Stimulated activated CD8-positive, alpha-beta memory T cell treated with anti-CD3 and anti-CD28 coated beads, Interleukin-15, amount 100 ng/mL, for 48 hours (primary cell): ENCODE measurements around the gene CLDN4.
"Not testable (repeated sequence)": the region's sequence is repeated elsewhere in the genome, so short reads cannot be mapped to it uniquely, and the experiment has no call there.

Source experiments
- DNase-seq, 2 donors: peaks; one replicate each; pipeline ENCODE4 v3.0.0-alpha.2; 2020; ENCODE audit warnings: low read depth in 2 of 2

Gene CLDN4, protein sequence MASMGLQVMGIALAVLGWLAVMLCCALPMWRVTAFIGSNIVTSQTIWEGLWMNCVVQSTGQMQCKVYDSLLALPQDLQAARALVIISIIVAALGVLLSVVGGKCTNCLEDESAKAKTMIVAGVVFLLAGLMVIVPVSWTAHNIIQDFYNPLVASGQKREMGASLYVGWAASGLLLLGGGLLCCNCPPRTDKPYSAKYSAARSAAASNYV

DNA sequence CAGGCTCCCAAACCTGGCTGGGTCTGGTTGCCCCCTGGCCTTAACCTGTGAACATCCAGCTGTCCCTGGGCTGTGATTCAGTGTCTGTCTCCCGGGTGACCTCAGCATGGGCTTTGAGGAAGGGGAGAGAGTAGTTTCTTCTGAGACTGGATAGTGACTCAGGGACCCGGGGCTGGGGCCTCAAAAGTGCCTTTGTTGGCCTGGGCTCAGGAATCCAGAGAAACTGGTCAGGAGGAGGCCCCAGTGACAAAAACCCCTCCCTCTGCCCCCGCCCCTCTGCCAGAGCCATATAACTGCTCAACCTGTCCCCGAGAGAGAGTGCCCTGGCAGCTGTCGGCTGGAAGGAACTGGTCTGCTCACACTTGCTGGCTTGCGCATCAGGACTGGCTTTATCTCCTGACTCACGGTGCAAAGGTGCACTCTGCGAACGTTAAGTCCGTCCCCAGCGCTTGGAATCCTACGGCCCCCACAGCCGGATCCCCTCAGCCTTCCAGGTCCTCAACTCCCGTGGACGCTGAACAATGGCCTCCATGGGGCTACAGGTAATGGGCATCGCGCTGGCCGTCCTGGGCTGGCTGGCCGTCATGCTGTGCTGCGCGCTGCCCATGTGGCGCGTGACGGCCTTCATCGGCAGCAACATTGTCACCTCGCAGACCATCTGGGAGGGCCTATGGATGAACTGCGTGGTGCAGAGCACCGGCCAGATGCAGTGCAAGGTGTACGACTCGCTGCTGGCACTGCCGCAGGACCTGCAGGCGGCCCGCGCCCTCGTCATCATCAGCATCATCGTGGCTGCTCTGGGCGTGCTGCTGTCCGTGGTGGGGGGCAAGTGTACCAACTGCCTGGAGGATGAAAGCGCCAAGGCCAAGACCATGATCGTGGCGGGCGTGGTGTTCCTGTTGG lies at the start of gene CLDN4:
Gene CLDN4 (plus strand): TSS at position 316 of the 903 bp plus-strand sequence. CDS start 206 bp downstream, at position 522.
- no peak for DNase-seq

DNA sequence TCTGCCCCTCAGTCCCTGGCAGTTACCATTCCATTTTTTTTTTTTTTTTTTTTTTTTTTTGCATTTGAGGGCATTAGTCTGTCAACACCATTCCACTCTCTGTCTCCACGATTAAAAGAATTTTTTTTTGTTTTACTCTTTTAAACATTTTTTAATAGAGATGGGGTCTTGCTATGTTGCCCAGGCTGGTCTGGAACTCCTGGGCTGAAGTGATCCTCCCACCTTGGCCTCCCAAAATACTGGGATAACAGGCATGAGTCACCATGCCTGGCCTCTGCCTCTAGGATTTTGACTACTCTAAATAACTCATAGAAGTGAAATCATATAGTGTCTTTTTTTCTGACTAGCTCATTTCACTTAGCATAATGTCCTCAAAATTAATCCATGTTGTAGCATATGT lies 44.2 kb upstream of the CLDN4 start:
- no peak for DNase-seq

DNA sequence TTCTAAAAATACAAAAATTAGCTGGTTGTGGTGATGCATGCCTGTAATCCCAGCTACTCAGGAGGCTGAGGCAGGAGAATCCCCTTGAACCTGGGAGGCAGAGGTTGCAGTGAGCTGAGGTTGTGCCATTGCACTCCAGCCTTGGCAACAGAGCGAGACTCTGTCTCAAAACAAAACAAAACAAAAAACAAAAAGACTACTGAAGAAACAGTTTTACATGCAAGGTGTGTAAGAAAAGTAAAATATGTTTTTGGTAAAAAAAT lies 43.1 kb upstream of the CLDN4 start:
- not testable (repeated sequence) for DNase-seq

DNA sequence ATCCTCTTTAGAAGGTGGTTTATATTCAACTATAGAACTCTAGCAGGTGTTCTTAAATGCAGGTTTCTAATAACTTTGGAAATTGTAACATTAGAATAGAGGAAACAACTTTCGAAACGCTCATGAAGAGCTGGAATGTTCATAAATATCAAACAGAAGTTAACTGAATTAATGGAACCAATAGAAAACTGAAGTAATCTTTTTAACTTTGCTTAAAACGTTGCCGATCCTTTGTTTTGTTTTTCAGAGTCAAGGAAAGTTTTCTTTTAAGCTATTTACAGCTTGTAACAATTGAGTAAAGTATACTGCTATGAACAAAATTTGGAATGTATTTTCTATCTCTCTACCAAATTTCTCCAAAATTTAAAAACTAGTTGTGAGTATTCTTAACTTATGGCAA lies 41.7 kb upstream of the CLDN4 start:
- DNase-seq, result no peak

DNA sequence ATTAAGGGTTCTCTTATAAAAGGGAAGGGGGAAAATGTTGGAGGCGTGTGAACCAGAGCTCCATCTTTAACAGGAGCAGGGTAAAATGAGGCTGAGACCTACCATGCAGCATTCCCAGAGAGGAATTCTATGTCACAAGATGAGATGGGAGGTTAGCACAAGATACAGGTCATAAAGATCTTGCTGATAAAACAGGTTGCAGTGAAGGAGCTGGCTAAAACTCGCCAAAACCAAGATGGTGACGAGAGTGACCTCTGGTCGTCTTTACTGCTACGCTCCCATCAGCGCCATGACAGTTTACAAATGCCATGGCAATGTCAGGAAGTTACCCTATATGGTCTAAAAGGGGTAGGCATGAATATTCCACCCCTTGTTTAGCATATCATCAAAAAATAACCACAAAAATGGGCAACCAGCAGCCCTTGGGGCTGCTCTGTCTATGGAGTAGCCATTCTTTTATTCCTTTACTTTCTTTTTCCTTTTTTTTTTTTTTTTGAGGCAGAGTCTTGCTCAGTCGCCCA lies 39.6 kb upstream of the CLDN4 start:
- not testable (repeated sequence) for DNase-seq

DNA sequence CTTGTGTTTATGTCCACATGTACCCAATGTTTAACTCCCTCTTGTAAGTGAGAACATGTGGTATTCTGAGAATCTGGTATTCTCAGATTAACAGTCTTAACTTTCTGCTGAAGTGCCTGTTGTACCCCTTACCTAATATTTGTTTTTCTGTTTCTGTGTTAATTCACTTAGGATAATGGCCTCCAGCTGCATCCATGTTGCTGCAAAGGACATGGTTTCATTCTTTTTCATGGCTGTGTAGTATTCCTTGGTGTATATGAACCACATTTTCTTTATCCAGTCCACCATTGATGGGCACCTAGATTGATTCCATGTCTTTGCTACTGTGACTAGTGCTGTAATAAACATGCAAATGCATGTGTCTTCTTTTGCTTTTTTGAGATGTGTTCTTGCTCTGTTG lies 35.6 kb upstream of the CLDN4 start:
- not testable (repeated sequence) for DNase-seq

DNA sequence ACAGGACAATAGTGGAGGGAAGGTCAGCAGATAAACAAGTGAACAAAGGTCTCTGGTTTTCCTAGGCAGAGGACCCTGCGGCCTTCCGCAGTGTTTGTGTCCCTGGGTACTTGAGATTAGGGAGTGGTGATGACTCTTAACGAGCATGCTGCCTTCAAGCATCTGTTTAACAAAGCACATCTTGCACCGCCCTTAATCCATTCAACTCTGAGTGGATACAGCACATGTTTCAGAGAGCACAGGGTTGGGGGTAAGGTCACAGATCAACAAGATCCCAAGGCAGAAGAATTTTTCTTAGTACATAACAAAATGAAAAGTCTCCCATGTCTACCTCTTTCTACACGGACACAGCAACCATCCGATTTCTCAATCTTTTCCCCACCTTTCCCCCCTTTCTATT lies 34.1 kb upstream of the CLDN4 start:
- not testable (repeated sequence) for DNase-seq

DNA sequence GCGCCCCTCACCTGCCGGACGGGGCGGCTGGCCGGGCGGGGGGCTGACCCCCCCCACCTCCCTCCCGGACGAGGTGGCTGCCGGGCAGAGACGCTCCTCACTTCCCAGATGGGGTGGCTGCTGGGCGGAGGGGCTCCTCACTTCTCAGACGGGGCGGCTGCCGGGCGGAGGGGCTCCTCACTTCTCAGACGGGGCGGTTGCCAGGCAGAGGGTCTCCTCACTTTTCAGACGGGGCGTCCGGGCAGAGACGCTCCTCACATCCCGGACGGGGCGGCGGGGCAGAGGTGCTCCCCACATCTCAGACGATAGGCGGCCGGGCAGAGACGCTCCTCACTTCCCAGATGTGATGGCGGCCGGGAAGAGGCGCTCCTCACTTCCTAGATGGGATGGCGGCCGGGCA lies 33.6 kb upstream of the CLDN4 start:
- DNase-seq, result not testable (repeated sequence)

DNA sequence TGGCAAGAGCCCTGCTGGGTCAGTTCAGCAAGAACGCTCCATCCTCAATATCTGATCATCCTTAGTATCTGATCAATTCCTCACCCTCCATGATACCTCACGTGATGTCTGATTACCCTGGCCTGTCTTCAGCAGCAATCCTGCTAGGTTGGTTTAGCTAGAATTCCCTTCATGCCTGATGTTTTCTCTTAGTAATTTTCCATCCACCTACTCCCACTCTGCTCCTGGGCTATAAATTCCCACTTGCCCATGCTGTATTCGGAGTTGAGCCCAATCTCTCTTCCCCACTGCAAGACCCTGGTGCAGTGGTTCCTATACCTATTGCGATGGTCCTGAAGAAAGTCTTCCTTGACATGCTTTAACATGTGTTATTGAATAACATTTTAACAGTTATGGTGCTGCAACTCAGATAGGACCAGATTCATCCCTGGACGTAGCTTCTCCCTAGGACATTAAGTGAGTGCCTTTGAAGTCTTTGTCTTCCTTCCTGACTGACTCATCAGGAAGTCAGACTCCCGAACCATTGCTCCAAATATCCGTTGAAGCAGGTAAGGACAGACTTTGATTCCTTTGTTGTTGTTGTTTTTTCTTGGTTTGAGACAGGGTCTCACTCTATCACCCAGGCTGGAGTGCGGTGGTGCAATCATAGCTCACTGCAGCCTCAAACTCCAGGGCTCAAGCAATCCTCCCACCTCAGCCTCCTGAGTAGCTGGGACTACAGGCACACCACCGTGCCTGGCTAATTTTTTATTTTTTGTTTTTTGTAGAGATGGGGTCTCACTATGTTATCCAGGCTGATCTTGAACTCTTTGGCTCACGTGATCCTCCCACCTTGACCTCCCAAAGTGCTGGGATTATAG lies 31.3 kb upstream of the CLDN4 start:
- DNase-seq, result no peak

DNA sequence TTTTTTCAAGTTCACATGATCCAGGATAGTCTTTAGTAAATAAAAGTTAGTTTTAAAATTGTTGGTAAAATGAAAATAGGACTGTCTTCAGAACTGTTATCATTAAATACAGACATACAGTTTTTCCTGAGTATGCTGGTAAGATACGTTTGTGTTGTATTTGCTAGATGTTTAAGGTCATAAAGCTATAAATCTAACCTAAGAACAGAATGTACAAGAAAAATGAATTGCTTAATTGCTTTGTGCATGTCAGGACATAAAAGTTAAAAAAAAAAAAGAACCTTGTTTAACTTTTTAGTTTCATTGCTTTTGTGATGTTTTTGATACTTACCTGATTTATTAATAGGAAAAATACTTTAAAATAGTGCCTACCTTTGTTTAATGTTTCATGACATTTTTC lies 29.2 kb upstream of the CLDN4 start:
- DNase-seq, result no peak

DNA sequence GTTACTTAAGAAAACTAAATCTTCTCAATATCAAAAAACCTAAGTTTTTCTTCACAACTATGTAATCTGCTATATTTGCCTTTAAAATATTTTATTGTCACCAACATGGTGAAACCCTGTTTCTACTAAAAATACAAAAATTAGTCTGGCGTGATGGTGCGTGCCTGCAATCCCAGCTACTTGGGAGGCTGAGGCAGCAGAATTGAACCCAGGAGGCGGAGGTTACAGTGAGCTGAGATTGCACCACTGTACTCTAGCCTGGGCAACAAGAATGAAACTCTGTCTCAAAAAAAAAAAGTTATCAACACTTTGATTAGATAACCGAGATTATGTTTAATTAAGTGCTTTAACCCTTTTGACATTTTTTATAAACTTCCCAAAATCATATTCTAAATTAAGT lies 28.3 kb upstream of the CLDN4 start:
- no peak for DNase-seq

DNA sequence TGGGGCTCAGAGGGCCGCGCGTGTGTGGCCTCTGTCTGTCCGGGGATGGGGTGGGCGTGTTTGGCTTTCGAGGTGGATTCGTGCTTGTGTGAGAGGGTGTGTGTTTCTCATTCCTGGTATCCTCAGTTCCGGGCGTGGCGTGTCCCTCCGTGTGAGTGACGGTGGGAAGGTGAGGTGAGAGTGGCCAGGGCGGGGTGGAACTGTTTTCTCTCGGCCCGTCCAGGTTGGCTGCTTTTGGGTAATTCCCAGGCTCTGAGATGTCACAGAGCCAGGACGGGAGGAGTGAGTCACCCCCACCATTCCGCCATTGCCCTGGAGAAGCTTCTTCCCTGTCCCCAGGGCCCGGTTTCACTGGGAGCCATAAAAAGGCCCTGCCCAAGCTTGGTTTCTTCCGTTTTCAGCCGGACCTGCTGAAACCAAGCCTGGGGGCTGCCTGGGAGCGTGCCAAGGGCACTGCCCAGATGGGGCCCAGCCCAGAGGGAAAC lies 21.3 kb upstream of the CLDN4 start:
- no peak for DNase-seq

DNA sequence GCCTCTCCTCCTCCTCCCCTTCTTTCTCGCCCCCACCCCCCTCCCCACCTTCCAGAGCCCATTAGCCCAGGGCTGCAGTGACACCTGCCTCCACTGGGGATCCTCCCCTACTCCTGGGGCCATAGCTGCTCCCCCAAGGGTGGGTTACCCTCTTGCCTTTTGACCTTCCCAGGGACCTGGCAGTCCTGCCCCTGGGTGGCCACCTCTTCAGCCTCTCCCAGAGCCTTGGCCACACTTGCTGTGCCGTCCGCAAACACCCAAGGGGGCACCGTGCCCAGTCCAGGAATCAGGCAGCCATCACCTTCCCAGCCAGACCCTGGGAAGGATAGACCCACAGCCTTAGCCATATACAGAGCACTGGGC lies 19.8 kb upstream of the CLDN4 start:
- DNase-seq, result no peak

DNA sequence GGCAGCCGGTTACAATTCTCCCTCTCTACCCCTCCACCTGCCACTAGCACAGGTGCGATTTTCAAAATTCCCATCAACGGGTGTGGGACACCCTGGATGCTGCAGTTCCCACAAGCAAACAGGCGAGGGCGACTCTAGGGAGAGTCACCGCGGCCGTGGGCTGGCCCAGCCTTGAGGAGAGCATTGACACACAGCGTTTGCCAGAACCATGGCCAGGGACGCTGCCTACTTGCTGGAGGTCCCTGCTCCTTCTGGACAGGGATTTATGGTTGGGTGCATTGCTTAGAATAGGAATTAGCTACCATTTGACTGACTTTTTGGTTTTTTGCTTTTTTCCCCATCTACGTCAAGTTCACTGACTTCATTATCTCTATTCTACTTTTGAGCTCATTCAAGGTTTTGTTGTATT lies 19.0 kb upstream of the CLDN4 start:
- DNase-seq, result peak; percentile 12 to 42

DNA sequence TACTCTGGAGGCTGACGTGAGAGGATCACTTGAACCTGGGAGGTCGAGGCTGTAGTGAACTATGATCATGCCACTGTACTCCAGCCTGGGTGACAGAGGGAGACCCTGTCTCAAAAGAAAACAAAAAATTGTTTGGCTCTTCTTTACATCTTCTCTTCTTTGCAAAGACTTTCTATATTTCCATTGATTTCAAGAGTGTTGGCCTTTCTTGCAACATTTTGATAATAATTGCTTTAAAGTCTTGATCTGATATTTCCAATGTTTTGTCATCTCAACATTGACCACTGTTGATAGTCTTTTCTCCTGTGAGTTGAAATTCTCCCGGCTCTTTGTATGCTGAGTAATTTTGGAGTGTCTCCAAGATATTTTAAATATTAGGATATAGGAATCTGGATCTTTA lies 17.8 kb upstream of the CLDN4 start:
- no peak for DNase-seq

DNA sequence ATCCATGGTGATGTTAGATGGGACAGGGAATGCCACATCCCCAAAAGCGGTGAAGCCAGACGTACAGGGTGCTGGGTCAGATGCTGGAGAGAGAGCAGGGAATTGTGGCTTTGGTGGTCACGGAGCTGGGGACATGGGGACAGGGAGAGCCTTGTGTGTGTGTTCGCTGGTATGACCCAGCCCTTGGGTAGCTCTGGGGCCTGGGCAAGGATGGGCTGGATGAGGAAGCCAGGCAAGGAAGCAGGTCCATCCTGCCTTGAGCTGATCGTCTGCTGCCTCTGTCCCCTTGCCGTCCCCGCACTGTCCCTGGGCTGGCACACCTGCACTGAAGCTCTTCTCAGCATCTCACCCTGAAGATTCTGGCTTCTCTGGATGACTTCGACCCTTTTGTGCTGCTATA lies 15.4 kb upstream of the CLDN4 start:
- DNase-seq, result no peak

DNA sequence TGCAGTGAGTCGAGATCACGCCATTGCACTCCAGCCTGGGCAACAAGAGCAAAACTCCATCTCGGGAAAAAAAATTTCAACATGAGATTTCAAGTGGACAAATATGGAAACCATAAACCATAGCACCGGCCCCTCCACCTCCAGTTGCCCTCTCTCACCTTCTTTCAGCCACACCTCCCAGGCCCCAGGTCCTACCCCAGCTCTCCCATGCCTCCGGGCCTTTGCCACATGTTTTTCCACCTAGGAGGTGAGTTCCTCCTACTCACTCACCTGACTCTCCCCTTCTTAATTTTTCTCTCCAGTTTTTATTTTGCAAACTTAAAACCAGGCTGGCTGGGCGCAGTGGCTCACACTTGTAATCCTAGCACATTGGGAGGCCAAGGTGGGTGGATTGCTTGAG lies 13.7 kb upstream of the CLDN4 start:
- no peak for DNase-seq

DNA sequence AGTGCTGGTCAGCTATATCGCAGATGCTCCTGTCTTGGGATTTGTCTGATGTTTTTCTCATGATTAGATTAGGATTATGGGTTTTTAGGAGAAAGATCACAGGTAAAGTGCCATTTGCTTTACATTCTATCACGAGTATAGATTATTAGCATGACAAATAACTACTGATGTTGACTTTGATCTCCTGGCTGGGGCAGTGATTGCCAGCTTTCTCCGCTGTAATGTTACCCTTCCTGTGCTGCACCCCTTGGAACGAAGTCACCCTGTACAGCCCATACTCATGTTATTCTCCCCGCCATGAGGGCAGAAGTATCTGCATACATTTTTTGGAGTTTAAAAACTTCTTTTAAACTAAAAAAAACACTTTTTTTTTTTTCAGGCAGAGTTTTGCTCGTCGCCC lies 10.8 kb upstream of the CLDN4 start:
- no peak for DNase-seq

DNA sequence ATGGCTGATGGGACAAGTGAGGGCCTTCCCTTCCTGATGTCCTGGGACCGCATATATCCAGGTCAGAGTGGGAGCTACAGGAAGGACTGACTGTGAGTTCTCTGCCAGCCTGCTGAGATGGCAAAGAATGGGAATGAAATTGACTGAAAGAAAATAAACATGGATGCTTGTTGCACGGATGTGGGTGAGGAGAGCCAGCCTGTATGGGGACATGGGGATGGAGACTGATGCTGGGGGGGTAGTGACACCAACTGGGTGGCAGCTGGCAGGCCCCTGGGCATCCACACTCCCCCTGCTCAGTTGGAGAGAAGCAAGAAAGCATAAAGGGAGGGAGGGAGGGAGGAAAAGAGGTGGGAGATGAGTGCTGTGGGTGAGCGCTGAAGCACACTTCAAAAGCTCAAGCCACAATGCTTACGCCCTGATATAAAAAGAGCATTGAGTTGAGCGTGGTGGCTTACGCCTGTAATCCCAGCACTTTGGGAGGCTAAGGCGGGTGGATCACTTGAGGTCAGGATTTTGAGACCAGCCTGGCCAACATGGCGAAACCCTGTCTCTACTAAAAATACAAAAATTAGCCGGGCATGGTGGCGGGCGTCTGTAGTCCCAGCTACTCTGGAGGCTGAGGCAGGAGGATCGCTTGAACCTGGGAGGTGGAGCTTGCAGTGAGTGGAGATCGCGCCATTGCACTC lies 9.1 kb upstream of the CLDN4 start:
- not testable (repeated sequence) for DNase-seq

DNA sequence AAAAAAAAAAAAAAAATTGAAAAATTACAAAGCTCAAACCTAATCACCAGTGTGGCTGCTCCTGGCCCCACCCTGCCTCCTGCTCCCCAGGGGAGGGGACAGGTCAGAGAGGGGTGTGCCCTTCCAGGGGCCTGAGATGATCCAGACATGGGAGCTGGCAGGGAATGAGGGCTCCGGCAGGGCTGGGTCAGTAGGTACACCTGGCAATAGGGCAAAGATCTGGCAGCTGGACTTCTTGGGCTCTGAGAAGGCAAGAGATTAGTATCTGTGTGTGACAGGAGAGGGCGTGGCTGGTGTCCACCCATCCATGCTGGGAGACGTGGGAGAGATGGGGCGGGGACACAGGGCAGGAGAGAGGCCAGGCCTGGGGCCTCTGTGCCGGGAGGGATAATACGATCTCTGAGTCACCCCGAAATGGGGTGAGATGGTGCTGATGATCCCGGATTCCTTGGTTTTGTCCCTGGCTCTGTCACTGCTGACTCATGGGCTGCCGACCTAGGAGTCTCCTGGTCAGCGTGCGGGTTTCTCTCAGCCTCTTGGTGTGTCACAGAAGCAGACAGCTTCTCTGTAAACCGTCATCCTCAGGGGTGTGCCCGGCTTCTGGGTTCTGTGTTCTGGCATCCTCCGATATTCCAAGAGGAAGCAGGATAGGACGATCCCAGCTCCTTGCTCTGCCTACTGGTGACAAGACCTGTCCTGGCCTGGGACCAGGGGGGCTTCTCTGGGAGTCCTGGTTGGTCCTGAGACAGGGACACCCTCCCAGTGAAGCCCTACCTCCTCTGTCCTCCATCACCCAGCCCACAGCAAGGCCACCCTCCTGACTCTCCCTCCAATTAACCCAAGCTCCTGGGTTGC lies 8.2 kb upstream of the CLDN4 start:
- DNase-seq, result no peak

DNA sequence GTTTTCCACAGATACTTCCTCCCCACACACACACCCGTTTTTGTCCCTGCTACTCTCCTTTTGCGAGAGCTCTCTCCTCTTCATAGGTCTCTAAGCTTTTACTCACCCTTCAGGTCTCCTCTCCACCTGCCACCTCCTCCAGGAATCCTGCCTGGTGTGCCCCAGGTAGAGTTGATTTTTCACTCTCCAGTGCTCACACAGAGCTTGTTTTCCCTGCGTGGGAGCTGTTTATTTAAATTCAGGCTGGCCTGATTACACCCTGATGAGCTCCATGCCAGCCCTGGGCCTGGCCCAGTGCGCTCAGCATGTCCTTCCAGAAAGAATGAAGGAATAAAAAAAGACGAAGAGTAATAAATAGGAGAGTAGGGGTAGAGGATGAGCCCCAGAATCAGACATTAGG lies 7.5 kb upstream of the CLDN4 start:
- DNase-seq, result no peak
